Left lung (tissue), 10 donors: Measurements from ENCODE around the gene ANTXR1. TPM values are rescaled to one million over a fixed set of nuclear protein-coding genes. Genes with fewer than 3 reads are reported as not detected.

Experiments
- ATAC-seq: fragments of 200-7000 bp; cut with Tn5 transposase; one replicate; pipeline ENCODE4 v1.9.1; 2020; ENCODE audit warnings: moderate library complexity
- DNase-seq, 4 donors: peaks; one replicate each; pipeline ENCODE4 v3.0.0-alpha.2; 2013 to 2020
- H3K27ac ChIP-seq, 2 donors: fragments of 200-600 bp; sonication (generic) in 1 of 2; one replicate each; pipeline versions ENCODE4 v1.5.0 to v1.8.0; 2020 to 2021
- H3K27me3 ChIP-seq, 2 donors: fragments of 200-600 bp; sonication (generic) in 1 of 2; one replicate each; pipeline versions ENCODE4 v1.5.0 to v1.8.0; 2020 to 2021
- H3K36me3 ChIP-seq, 2 donors: fragments of 200-600 bp; sonication (generic) in 1 of 2; one replicate each; pipeline versions ENCODE4 v1.5.0 to v1.8.0; 2020 to 2021
- H3K4me1 ChIP-seq, 2 donors: fragments of 200-600 bp; one replicate each; pipeline ENCODE4 v1.8.0; 2021
- H3K4me3 ChIP-seq, 2 donors: fragments of 200-600 bp; sonication (generic) in 1 of 2; one replicate each; pipeline versions ENCODE4 v1.5.0 to v1.8.0; 2020 to 2021; ENCODE audit warnings: mild to moderate bottlenecking in 1 of 2
- H3K9me3 ChIP-seq, 2 donors: fragments of 200-600 bp; sonication (generic) in 1 of 2; one replicate each; pipeline versions ENCODE4 v1.5.0 to v1.8.0; 2020 to 2021
- CTCF ChIP-seq, 2 donors: fragments of 200-600 bp; sonication (generic) in 1 of 2; IDR thresholded peaks; one replicate each; pipeline versions ENCODE4 v1.5.0 to v1.8.0; 2021; ENCODE audit warnings: antibody characterized with exemption in 2 of 2
- intact Hi-C, 2 donors: fragments of 100-400 bp; cut with DNase I; formaldehyde crosslinking; loops; one replicate each; pipeline versions ENCODE4 v1.11.2 to v1.14.2; 2022
- polyA plus RNA-seq, 6 donors: library from polyadenylated mRNA; unstranded; fragments of 120-200 nt; gene quantifications; one replicate each; pipeline ENCODE4 v1.2.1, GENCODE V29; 2013; ENCODE audit not compliant: insufficient read length in 6 of 6
- total RNA-seq, 2 donors: library from RNA; stranded (reverse); fragmentation: NEBNext Ultra II Directional; extraction: Animal tissue kit (Norgen Biotek cat#: 25700); gene quantifications; one replicate each; pipeline ENCODE4 v1.2.1, GENCODE V29; 2021
- donor health status: DM: no; HTN: yes; CAD: no.
- donor health status: DM: no; HTN: no; CAD: no.

The ANTXR1 gene
- total and polyA plus RNA-seq, 8 donors = 70.2 to 115 (median 87.3) TPM

DNA sequence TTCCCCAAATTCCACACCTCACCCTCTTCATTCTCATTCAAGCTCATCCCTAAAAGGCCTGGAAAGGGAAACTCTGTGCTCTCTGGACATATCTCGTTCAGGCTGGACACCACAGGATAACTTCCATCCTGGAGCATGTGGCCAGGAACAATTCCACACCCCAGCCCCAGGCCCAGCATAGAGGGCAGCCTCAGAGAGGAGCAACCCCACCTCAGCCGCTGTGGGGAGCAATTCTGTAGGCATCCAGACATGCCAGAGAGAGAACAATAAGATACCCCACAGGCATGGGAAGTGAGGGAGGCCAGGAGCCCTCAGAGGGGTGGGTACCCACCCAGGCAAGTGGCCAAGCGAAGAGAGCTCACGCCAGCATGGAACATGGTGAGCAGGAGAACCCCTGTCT lies 230.7 kb downstream of the ANTXR1 start:
- no peak overlapping the region for H3K27ac ChIP-seq
- DNase-seq (no peak), ATAC-seq (no peak)
- H3K4me3 ChIP-seq = no peak overlapping the region
- H3K4me1 ChIP-seq = peaks cover 0 to 9% of the 10 kb centered on the region in 2 donors
- intact Hi-C loops = no loop called here
- H3K9me3 ChIP-seq = no peaks in the 10 kb centered on the region
- H3K36me3 ChIP-seq = no peaks in the 10 kb centered on the region
- no peaks in the 10 kb centered on the region for H3K27me3 ChIP-seq
- no peak for TF ChIP-seq CTCF (IDR thresholded peaks at IDR 0.05)

GRCh38 chr2:69244882-69245281 lies 231.9 kb downstream of the ANTXR1 start:
- no peaks in the 10 kb centered on the region for H3K9me3 ChIP-seq
- H3K4me1 ChIP-seq = peaks cover 0 to 9% of the 10 kb centered on the region in 2 donors
- intact Hi-C loops = no loop called here
- no peak overlapping the region for H3K4me3 ChIP-seq
- ATAC-seq (no peak), DNase-seq (no peak)
- H3K27me3 ChIP-seq = no peaks in the 10 kb centered on the region
- TF ChIP-seq CTCF (IDR thresholded peaks at IDR 0.05) = no peak
- H3K36me3 ChIP-seq = no peaks in the 10 kb centered on the region
- no peak overlapping the region for H3K27ac ChIP-seq

GRCh38 chr2:69247583-69247982 lies 234.6 kb downstream of the ANTXR1 start:
- TF ChIP-seq CTCF (IDR thresholded peaks at IDR 0.05) = no peak
- H3K9me3 ChIP-seq = no peaks in the 10 kb centered on the region
- no peaks in the 10 kb centered on the region for H3K27me3 ChIP-seq
- H3K27ac ChIP-seq = no peak overlapping the region
- no peak for DNase-seq
- ATAC-seq = no peak
- no peaks in the 10 kb centered on the region for H3K36me3 ChIP-seq
- intact Hi-C loops = no loop called here
- peaks cover 0 to 2% of the 10 kb centered on the region in 2 donors for H3K4me1 ChIP-seq
- H3K4me3 ChIP-seq = no peak overlapping the region

DNA sequence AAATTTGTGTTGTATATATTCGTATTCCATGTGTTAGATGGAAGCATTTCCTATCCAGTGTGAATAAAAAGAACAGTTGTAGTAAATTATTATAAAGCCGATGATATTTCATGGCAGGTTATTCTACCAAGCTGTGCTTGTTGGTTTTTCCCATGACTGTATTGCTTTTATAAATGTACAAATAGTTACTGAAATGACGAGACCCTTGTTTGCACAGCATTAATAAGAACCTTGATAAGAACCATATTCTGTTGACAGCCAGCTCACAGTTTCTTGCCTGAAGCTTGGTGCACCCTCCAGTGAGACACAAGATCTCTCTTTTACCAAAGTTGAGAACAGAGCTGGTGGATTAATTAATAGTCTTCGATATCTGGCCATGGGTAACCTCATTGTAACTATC lies 235.3 kb downstream of the ANTXR1 start:
- no peak for DNase-seq
- Histone ChIP-seq H3K36me3 (no peaks in the 10 kb centered on the region), H3K27me3 (no peaks in the 10 kb centered on the region), H3K9me3 (no peaks in the 10 kb centered on the region), H3K4me3 (no peak overlapping the region), H3K27ac (no peak overlapping the region), H3K4me1 (no peaks in the 10 kb centered on the region)
- TF ChIP-seq CTCF (IDR thresholded peaks at IDR 0.05) = no peak
- intact Hi-C loops = no loop called here
- ATAC-seq = no peak

- Histone ChIP-seq H3K4me3 (no peak overlapping the region), H3K9me3 (no peaks in the 10 kb centered on the region), H3K27ac (no peak overlapping the region), H3K27me3 (no peaks in the 10 kb centered on the region), H3K4me1 (no peaks in the 10 kb centered on the region), H3K36me3 (no peaks in the 10 kb centered on the region)
- intact Hi-C loops = no loop called here
- ATAC-seq (no peak), DNase-seq (no peak)
- no peak for TF ChIP-seq CTCF (IDR thresholded peaks at IDR 0.05)
These were observed 238.0 kb downstream of the ANTXR1 start for GRCh38 chr2:69250981-69251380.
